ENCODE data around the gene IPCEF1.
A peak's percentile ranks its signal among the peaks of the same experiment; 100 is the strongest.

Gene IPCEF1

GRCh38 chr6:154292855-154293519 is 63.6 kb downstream of the IPCEF1 start:
- no peak for DNase-seq (ENCODE audit: low spot score)

GRCh38 chr6:154292066-154292465 is 64.5 kb downstream of the IPCEF1 start:
- DNase-seq (ENCODE audit: low spot score) = no peak

GRCh38 chr6:154289818-154290508 is 66.6 kb downstream of the IPCEF1 start:
- DNase-seq (ENCODE audit: low spot score) = no peak

GRCh38 chr6:154285826-154286225 is 70.8 kb downstream of the IPCEF1 start:
- DNase-seq (ENCODE audit: low spot score) = no peak

- no peak for DNase-seq (ENCODE audit: low spot score)
Observed at GRCh38 chr6:154284313-154284853, 72.2 kb downstream of the IPCEF1 start.

- no peak for DNase-seq (ENCODE audit: low spot score)
Observed at GRCh38 chr6:154280521-154280920, 76.1 kb downstream of the IPCEF1 start.

- peak; percentile 10 for DNase-seq (ENCODE audit: low spot score)
Observed at GRCh38 chr6:154277629-154278017, 79.0 kb downstream of the IPCEF1 start.

- DNase-seq (ENCODE audit: low spot score) = peak; percentile 70
Observed at GRCh38 chr6:154276810-154277628, 79.6 kb downstream of the IPCEF1 start.

GRCh38 chr6:154274168-154274567 is 82.4 kb downstream of the IPCEF1 start:
- no peak for DNase-seq (ENCODE audit: low spot score)

- DNase-seq (ENCODE audit: low spot score) = no peak
Observed at GRCh38 chr6:154268486-154268885, 88.1 kb downstream of the IPCEF1 start.

GRCh38 chr6:154267508-154268106 is 89.0 kb downstream of the IPCEF1 start:
- no peak for DNase-seq (ENCODE audit: low spot score)

GRCh38 chr6:154266560-154267099 is 90.0 kb downstream of the IPCEF1 start:
- peak; percentile 13 for DNase-seq (ENCODE audit: low spot score)

- DNase-seq (ENCODE audit: low spot score) = no peak
Observed at GRCh38 chr6:154261688-154262397, 94.8 kb downstream of the IPCEF1 start.

GRCh38 chr6:154258064-154258757 is 98.4 kb downstream of the IPCEF1 start:
- DNase-seq (ENCODE audit: low spot score) = no peak

GRCh38 chr6:154257067-154257466 is 99.5 kb downstream of the IPCEF1 start:
- DNase-seq (ENCODE audit: low spot score) = no peak

GRCh38 chr6:154252678-154253077 is 103.9 kb downstream of the IPCEF1 start:
- no peak for DNase-seq (ENCODE audit: low spot score)

- DNase-seq (ENCODE audit: low spot score) = no peak
Observed at GRCh38 chr6:154251116-154251515, 105.5 kb downstream of the IPCEF1 start.

- peak; percentile 65 for DNase-seq (ENCODE audit: low spot score)
Observed at GRCh38 chr6:154249499-154250298, 106.9 kb downstream of the IPCEF1 start.

GRCh38 chr6:154247119-154247861 is 109.3 kb downstream of the IPCEF1 start:
- DNase-seq (ENCODE audit: low spot score) = peak; percentile 54
